HEK293 (cell line): ENCODE results near the gene NCKAP1.

Experiments
- CTCF ChIA-PET: fragments of 350-600 bp; formaldehyde crosslinking; extraction: SDS; loops from one replicate; lab custom pipeline; 2021; ENCODE audit warnings: antibody characterized with exemption; lab: Yijun Ruan, JAX
- POLR2A ChIA-PET: fragments of 300-600 bp; formaldehyde crosslinking; extraction: SDS; loops from one replicate; lab custom pipeline; 2020; ENCODE audit warnings: antibody characterized with exemption, inconsistent platforms; lab: Yijun Ruan, JAX
- H3K27ac ChIP-seq: fragments of 200-500 bp; sonication (Bioruptor generic); 2 replicates; pipeline ENCODE4 v1.5.1; 2014; ENCODE audit warnings: low read depth, low read length, control low read depth, inconsistent platforms; ENCODE audit errors: extremely low read depth
- H3K36me3 ChIP-seq, 2 experiments: fragments of 200-500 bp in 1 of 2; sonication (Bioruptor generic) in 1 of 2; 1 replicate in 1 of 2; 2 replicates in 1 of 2; pipeline ENCODE4 v1.5.1; 2014 to 2017; ENCODE audit warnings: inconsistent platforms in 2 of 2, low read length in 2 of 2; ENCODE audit not compliant: control insufficient read depth in 2 of 2, insufficient read depth in 1 of 2
- H3K4me1 ChIP-seq: fragments of 200-500 bp; sonication (Bioruptor generic); 2 replicates; pipeline ENCODE4 v1.5.1; 2014; ENCODE audit warnings: mild to moderate bottlenecking, low read length, inconsistent platforms; ENCODE audit not compliant: control insufficient read depth, insufficient read depth
- H3K4me3 ChIP-seq: 2 replicates; pipeline ENCODE4 v1.5.1; 2011; ENCODE audit warnings: low read depth, mild to moderate bottlenecking, control low read depth, low read length, moderate library complexity
- H3K9me3 ChIP-seq: fragments of 200-500 bp; sonication (Bioruptor generic); 2 replicates; pipeline ENCODE4 v1.5.1; 2014; ENCODE audit warnings: low read depth, low read length, inconsistent platforms; ENCODE audit not compliant: control insufficient read depth, insufficient read depth
- FEZF1 ChIP-seq: fragments of 450-650 bp; formaldehyde crosslinking; IDR thresholded peaks from 2 replicates; pipeline ENCODE4 v1.5.1; 2016; ENCODE audit warnings: missing biosample characterization, missing genetic modification characterization
- ZBTB21 ChIP-seq: fragments of 450-650 bp; formaldehyde crosslinking; IDR thresholded peaks from 2 replicates; pipeline ENCODE4 v1.5.1; 2017; ENCODE audit warnings: missing biosample characterization, missing genetic modification characterization
- ZBTB7A ChIP-seq: fragments of 450-650 bp; formaldehyde crosslinking; IDR thresholded peaks from 2 replicates; pipeline ENCODE4 v1.5.1; 2016; ENCODE audit warnings: low read depth, missing biosample characterization, missing genetic modification characterization
- ZFP3 ChIP-seq: fragments of 450-650 bp; formaldehyde crosslinking; IDR thresholded peaks from 2 replicates; pipeline ENCODE4 v1.5.1; 2016; ENCODE audit warnings: low read depth, missing biosample characterization, missing genetic modification characterization
- ZNF155 ChIP-seq: fragments of 450-650 bp; formaldehyde crosslinking; IDR thresholded peaks from 2 replicates; pipeline ENCODE4 v1.5.1; 2016; ENCODE audit warnings: missing biosample characterization, missing genetic modification characterization
- ZNF175 ChIP-seq: fragments of 450-650 bp; formaldehyde crosslinking; IDR thresholded peaks from 2 replicates; pipeline ENCODE4 v1.5.1; 2016; ENCODE audit warnings: missing biosample characterization, missing genetic modification characterization
- ZNF184 ChIP-seq: fragments of 450-650 bp; IDR thresholded peaks from 2 replicates; pipeline ENCODE4 v1.5.1; 2018; ENCODE audit warnings: missing biosample characterization, mild to moderate bottlenecking, missing genetic modification characterization
- ZNF26 ChIP-seq: fragments of 450-650 bp; formaldehyde crosslinking; IDR thresholded peaks from 2 replicates; pipeline ENCODE4 v1.5.1; 2016; ENCODE audit warnings: missing biosample characterization, missing genetic modification characterization
- ZNF266 ChIP-seq: fragments of 450-650 bp; formaldehyde crosslinking; IDR thresholded peaks from 2 replicates; pipeline ENCODE4 v1.5.1; 2016; ENCODE audit warnings: missing biosample characterization, missing genetic modification characterization, low read depth
- ZNF292 ChIP-seq: fragments of 450-650 bp; formaldehyde crosslinking; IDR thresholded peaks from 2 replicates; pipeline ENCODE4 v1.5.1; 2016; ENCODE audit warnings: low read depth, missing biosample characterization, missing genetic modification characterization, borderline replicate concordance
- ZNF391 ChIP-seq: fragments of 450-650 bp; formaldehyde crosslinking; IDR thresholded peaks from 2 replicates; pipeline ENCODE4 v1.5.1; 2016; ENCODE audit warnings: low read depth, missing biosample characterization, missing genetic modification characterization, borderline replicate concordance
- ZNF433 ChIP-seq: fragments of 450-650 bp; formaldehyde crosslinking; IDR thresholded peaks from 2 replicates; pipeline ENCODE4 v1.5.1; 2016; ENCODE audit warnings: missing biosample characterization, missing genetic modification characterization, low read depth
- ZNF48 ChIP-seq: fragments of 450-650 bp; formaldehyde crosslinking; IDR thresholded peaks from 2 replicates; pipeline ENCODE4 v1.5.1; 2016; ENCODE audit warnings: missing biosample characterization, missing genetic modification characterization
- ZNF529 ChIP-seq: fragments of 450-650 bp; formaldehyde crosslinking; IDR thresholded peaks from 2 replicates; pipeline ENCODE4 v1.5.1; 2017; ENCODE audit warnings: missing genetic modification characterization, missing biosample characterization; ENCODE audit not compliant: insufficient replicate concordance
- ZNF610 ChIP-seq: fragments of 450-650 bp; formaldehyde crosslinking; IDR thresholded peaks from 2 replicates; pipeline ENCODE4 v1.5.1; 2016; ENCODE audit warnings: missing biosample characterization, missing genetic modification characterization, borderline replicate concordance
- ZNF660 ChIP-seq: fragments of 450-650 bp; IDR thresholded peaks from 2 replicates; pipeline ENCODE4 v1.5.1; 2018; ENCODE audit warnings: missing biosample characterization, mild to moderate bottlenecking, missing genetic modification characterization
- TF ChIP-seq, protein P1 (sequence below): fragments of 450-650 bp; formaldehyde crosslinking; IDR thresholded peaks from 2 replicates; pipeline ENCODE4 v1.5.1; 2016; ENCODE audit warnings: missing biosample characterization, missing genetic modification characterization
- TF ChIP-seq, protein P2 (sequence below): fragments of 450-650 bp; formaldehyde crosslinking; IDR thresholded peaks from 2 replicates; pipeline ENCODE4 v1.5.1; 2016; ENCODE audit warnings: missing biosample characterization, missing genetic modification characterization
- TF ChIP-seq, protein P3 (sequence below): fragments of 450-650 bp; formaldehyde crosslinking; IDR thresholded peaks from 2 replicates; pipeline ENCODE4 v1.5.1; 2016; ENCODE audit warnings: missing biosample characterization, missing genetic modification characterization
- TF ChIP-seq, protein P4 (sequence below): fragments of 450-650 bp; formaldehyde crosslinking; IDR thresholded peaks from 2 replicates; pipeline ENCODE4 v1.5.1; 2016; ENCODE audit warnings: missing biosample characterization, missing genetic modification characterization

The NCKAP1 gene

GRCh38 chr2:183022711-183023110, 15.5 kb downstream of the NCKAP1 start:
- Histone ChIP-seq H3K4me1 (peaks cover 13% of the 10 kb centered on the region; the same call in 1 of the 2 replicates), H3K36me3 (peaks cover 0 to 23% of the 10 kb centered on the region in 2 experiments; a peak in 2 of 3 replicates), H3K27ac (no peak overlapping the region), H3K4me3 (no peak overlapping the region), H3K9me3 (no peaks in the 10 kb centered on the region)
- ChIA-PET CTCF (no interaction called here), POLR2A (no interaction called here)
- TF ChIP-seq, protein P1, sequence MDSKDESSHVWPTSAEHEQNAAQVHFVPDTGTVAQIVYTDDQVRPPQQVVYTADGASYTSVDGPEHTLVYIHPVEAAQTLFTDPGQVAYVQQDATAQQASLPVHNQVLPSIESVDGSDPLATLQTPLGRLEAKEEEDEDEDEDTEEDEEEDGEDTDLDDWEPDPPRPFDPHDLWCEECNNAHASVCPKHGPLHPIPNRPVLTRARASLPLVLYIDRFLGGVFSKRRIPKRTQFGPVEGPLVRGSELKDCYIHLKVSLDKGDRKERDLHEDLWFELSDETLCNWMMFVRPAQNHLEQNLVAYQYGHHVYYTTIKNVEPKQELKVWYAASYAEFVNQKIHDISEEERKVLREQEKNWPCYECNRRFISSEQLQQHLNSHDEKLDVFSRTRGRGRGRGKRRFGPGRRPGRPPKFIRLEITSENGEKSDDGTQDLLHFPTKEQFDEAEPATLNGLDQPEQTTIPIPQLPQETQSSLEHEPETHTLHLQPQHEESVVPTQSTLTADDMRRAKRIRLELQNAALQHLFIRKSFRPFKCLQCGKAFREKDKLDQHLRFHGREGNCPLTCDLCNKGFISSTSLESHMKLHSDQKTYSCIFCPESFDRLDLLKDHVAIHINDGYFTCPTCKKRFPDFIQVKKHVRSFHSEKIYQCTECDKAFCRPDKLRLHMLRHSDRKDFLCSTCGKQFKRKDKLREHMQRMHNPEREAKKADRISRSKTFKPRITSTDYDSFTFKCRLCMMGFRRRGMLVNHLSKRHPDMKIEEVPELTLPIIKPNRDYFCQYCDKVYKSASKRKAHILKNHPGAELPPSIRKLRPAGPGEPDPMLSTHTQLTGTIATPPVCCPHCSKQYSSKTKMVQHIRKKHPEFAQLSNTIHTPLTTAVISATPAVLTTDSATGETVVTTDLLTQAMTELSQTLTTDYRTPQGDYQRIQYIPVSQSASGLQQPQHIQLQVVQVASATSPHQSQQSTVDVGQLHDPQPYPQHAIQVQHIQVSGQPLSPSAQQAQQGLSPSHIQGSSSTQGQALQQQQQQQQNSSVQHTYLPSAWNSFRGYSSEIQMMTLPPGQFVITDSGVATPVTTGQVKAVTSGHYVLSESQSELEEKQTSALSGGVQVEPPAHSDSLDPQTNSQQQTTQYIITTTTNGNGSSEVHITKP (tag by site-specific recombination) = no peak
- TF ChIP-seq ZNF48 (no peak), ZNF660 (no peak), ZNF610 (tag by site-specific recombination) (no peak), ZNF433 (no peak), ZNF266 (tag by site-specific recombination) (no peak), ZNF292 (tag by site-specific recombination) (no peak), ZNF175 (no peak), ZNF184 (tag by site-specific recombination) (no peak), ZNF26 (tag by site-specific recombination) (no peak), ZNF529 (tag by site-specific recombination) (no peak), ZFP3 (no peak), ZNF155 (no peak), ZBTB21 (tag by site-specific recombination) (no peak), ZBTB7A (no peak), FEZF1 (tag by site-specific recombination) (no peak), ZNF391 (tag by site-specific recombination) (no peak)
- TF ChIP-seq, protein P2, sequence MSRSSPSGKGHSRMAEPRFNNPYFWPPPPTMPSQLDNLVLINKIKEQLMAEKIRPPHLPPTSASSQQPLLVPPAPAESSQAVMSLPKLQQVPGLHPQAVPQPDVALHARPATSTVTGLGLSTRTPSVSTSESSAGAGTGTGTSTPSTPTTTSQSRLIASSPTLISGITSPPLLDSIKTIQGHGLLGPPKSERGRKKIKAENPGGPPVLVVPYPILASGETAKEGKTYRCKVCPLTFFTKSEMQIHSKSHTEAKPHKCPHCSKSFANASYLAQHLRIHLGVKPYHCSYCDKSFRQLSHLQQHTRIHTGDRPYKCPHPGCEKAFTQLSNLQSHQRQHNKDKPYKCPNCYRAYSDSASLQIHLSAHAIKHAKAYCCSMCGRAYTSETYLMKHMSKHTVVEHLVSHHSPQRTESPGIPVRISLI (tag by site-specific recombination) = no peak
- TF ChIP-seq, protein P3, sequence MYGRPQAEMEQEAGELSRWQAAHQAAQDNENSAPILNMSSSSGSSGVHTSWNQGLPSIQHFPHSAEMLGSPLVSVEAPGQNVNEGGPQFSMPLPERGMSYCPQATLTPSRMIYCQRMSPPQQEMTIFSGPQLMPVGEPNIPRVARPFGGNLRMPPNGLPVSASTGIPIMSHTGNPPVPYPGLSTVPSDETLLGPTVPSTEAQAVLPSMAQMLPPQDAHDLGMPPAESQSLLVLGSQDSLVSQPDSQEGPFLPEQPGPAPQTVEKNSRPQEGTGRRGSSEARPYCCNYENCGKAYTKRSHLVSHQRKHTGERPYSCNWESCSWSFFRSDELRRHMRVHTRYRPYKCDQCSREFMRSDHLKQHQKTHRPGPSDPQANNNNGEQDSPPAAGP (tag by site-specific recombination) = no peak
- TF ChIP-seq, protein P4, sequence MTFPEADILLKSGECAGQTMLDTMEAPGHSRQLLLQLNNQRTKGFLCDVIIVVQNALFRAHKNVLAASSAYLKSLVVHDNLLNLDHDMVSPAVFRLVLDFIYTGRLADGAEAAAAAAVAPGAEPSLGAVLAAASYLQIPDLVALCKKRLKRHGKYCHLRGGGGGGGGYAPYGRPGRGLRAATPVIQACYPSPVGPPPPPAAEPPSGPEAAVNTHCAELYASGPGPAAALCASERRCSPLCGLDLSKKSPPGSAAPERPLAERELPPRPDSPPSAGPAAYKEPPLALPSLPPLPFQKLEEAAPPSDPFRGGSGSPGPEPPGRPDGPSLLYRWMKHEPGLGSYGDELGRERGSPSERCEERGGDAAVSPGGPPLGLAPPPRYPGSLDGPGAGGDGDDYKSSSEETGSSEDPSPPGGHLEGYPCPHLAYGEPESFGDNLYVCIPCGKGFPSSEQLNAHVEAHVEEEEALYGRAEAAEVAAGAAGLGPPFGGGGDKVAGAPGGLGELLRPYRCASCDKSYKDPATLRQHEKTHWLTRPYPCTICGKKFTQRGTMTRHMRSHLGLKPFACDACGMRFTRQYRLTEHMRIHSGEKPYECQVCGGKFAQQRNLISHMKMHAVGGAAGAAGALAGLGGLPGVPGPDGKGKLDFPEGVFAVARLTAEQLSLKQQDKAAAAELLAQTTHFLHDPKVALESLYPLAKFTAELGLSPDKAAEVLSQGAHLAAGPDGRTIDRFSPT (tag by site-specific recombination) = no peak
